MCF 10A (cell line): ENCODE measurements around the gene C6orf52. TPM values are rescaled to one million over a fixed set of nuclear protein-coding genes. Genes with fewer than 3 reads are reported as not detected.
"Not testable (repeated sequence)": the region's sequence is repeated elsewhere in the genome, so short reads cannot be mapped to it uniquely, and the experiment has no call there.

Experiments used
- BruUV-seq: library from RNA; stranded (reverse); fragments of 400-500 nt; replicated peaks from 2 replicates; lab custom pipeline; 2021; lab: Mats Ljungman, UMichigan
- CTCF ChIA-PET: fragments of 300-600 bp; sonication (Branson Sonifier 250); formaldehyde crosslinking; extraction: SDS; loops from one replicate; lab custom pipeline; 2021; ENCODE audit warnings: antibody characterized with exemption, inconsistent platforms; lab: Yijun Ruan, JAX
- POLR2A ChIA-PET: fragments of 300-600, 350-650 bp; sonication (Branson Sonifier 250); formaldehyde crosslinking; extraction: SDS; loops from one replicate; lab custom pipeline; 2020; ENCODE audit warnings: antibody characterized with exemption, inconsistent platforms; lab: Yijun Ruan, JAX
- DNase-seq: peaks from one replicate; pipeline ENCODE4 v3.0.0-alpha.2; 2018; ENCODE audit not compliant: unreplicated experiment
- H3K27ac Mint-ChIP-seq: one replicate; pipeline ENCODE4 v1.8.0; 2022; ENCODE audit warnings: mild to moderate bottlenecking, low read depth, mixed read lengths; ENCODE audit not compliant: unreplicated experiment
- H3K27me3 Mint-ChIP-seq: one replicate; pipeline ENCODE4 v1.8.0; 2022; ENCODE audit warnings: mixed read lengths; ENCODE audit not compliant: insufficient read depth, unreplicated experiment
- H3K36me3 Mint-ChIP-seq: one replicate; pipeline ENCODE4 v1.8.0; 2022; ENCODE audit warnings: mild to moderate bottlenecking, moderate library complexity, mixed read lengths; ENCODE audit not compliant: insufficient read depth, unreplicated experiment
- H3K4me1 Mint-ChIP-seq: one replicate; pipeline ENCODE4 v1.8.0; 2022; ENCODE audit warnings: mixed read lengths; ENCODE audit not compliant: insufficient read depth, unreplicated experiment
- H3K4me3 Mint-ChIP-seq: one replicate; pipeline ENCODE4 v1.8.0; 2022; ENCODE audit warnings: mild to moderate bottlenecking, moderate library complexity, mixed read lengths; ENCODE audit not compliant: unreplicated experiment
- H3K9me3 Mint-ChIP-seq: one replicate; pipeline ENCODE4 v1.8.0; 2022; ENCODE audit warnings: mixed read lengths; ENCODE audit not compliant: unreplicated experiment
- CTCF ChIP-seq: fragments of 200-600 bp; IDR thresholded peaks from one replicate; pipeline ENCODE4 v1.8.0; 2022; ENCODE audit warnings: antibody characterized with exemption, mild to moderate bottlenecking; ENCODE audit not compliant: unreplicated experiment
- intact Hi-C: fragments of 100-400 bp; cut with micrococcal nuclease; formaldehyde crosslinking; loops from 2 replicates; pipeline ENCODE4 v1.14.1; 2022
- total RNA-seq: library from RNA; stranded (reverse); gene quantifications from 2 replicates; pipeline ENCODE4 v1.2.3, GENCODE V29; 2022

C6orf52 gene
- total RNA-seq, 1 experiment from 2014 or later, result 5.0 TPM

GRCh38 chr6:10722820-10723566, 28.6 kb upstream of the C6orf52 start, which contains the start of gene TMEM14C:
Gene TMEM14C, plus strand, starts transcription at chr6:10723070. Its CDS starts 1,544 bp downstream, at chr6:10724614.
- BruUV-seq, result TSS peak; percentile 65
- peak; percentile 98 for DNase-seq
- H3K36me3 Mint-ChIP-seq, result peaks cover 15% of the 10 kb centered on the region
- H3K9me3 Mint-ChIP-seq, result no peaks in the 10 kb centered on the region
- peak within 1 kb of the TSS; percentile 97 for H3K27ac Mint-ChIP-seq
- CTCF ChIA-PET, result interaction anchor here (0.6 to 3.9 kb wide), 11 partner anchors 10 to 1641 kb away, joined by 3 to 17 read pairs (median 3); partner anchors contain the start of genes C6orf52, PAK1IP1 and TMEM14B
- H3K4me1 Mint-ChIP-seq, result peaks cover 27% of the 10 kb centered on the region
- H3K4me3 Mint-ChIP-seq, result peak within 1 kb of the TSS; percentile 96
- intact Hi-C loops, result loop anchor here (1.0 to 5.0 kb wide), 4 partner anchors 24 to 79 kb away; partner anchors contain the start of genes C6orf52, PAK1IP1 and TMEM14B
- no peak for TF ChIP-seq CTCF
- POLR2A ChIA-PET, result interaction anchor here (0.5 to 7.6 kb wide), 16 partner anchors 8 to 317 kb away, joined by 3 to 185 read pairs (median 6); partner anchors contain the start of genes C6orf52, PAK1IP1 and TMEM14B
- no peaks in the 10 kb centered on the region for H3K27me3 Mint-ChIP-seq

DNA sequence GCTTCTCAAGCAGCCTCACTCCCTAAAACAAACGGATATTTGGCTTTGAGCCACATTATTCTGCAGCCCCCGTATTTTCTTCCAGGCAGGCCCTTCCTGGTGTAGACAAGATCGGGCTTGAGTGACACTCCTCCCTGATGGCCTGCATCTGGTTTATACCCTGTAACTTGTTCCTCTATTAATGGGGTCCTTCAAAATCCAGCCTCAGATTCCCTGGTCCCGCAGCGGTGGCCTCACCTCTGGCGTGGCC, 28.1 kb upstream of the C6orf52 start:
- ChIA-PET CTCF (interaction anchor here (0.6 to 3.9 kb wide), 7 partner anchors 10 to 1641 kb away, joined by 3 to 17 read pairs (median 3); partner anchors contain the start of gene TMEM14B), POLR2A (interaction anchor here (0.6 to 7.6 kb wide), 16 partner anchors 9 to 317 kb away, joined by 3 to 185 read pairs (median 6); partner anchors contain the start of genes C6orf52, PAK1IP1 and TMEM14B)
- Mint-ChIP-seq H3K9me3 (no peaks in the 10 kb centered on the region), H3K36me3 (peaks cover 15% of the 10 kb centered on the region), H3K4me3 (peak overlapping the region; percentile 96), H3K4me1 (peaks cover 26% of the 10 kb centered on the region), H3K27me3 (no peaks in the 10 kb centered on the region), H3K27ac (peak overlapping the region; percentile 97)
- TF ChIP-seq CTCF, result no peak
- no TSS peak for BruUV-seq
- intact Hi-C loops, result loop anchor here (1.0 to 5.0 kb wide), 2 partner anchors 28 to 80 kb away; partner anchors contain the start of genes C6orf52 and PAK1IP1
- no peak for DNase-seq

DNA sequence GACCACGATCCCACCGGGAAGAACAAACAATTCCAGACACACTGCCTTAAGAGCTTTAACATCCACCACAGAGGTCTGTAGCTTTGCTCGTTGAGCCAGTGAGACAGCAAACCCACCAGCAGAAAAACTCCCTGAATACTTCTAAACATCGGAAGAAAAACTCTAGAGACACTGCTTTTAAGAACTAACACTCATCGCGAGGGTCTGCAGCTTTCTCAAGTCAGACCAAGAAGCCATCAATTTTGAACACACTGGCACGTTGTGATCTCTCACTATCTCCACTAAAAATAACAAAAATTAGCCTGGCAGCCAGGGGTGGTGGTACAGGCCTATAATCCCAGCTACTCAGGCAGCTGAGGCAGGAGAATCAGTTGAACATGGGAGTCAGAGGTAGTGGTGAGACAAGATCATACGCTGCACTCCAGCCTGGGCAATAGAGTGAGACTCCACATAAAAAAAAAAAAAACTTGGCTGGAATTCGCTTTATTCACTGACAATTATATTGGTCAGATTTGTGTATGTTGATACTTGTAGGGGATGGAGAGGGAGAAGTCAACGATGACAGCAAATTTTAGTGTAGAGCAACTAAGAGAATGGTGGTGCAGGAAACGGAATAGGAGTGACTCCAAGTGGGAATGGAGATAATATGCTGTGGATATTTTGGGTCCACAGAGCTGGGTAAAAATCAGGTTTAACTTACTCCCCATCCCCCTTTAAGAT, 27.6 kb upstream of the C6orf52 start:
- TSS peak; percentile 83 for BruUV-seq
- TF ChIP-seq CTCF, result no peak
- H3K4me3 Mint-ChIP-seq, result peak overlapping the region; percentile 96
- H3K27ac Mint-ChIP-seq, result peak overlapping the region; percentile 97
- no peaks in the 10 kb centered on the region for H3K9me3 Mint-ChIP-seq
- no peaks in the 10 kb centered on the region for H3K27me3 Mint-ChIP-seq
- peaks cover 26% of the 10 kb centered on the region for H3K4me1 Mint-ChIP-seq
- peaks cover 10% of the 10 kb centered on the region for H3K36me3 Mint-ChIP-seq
- intact Hi-C loops, result loop anchor here (1.0 to 5.0 kb wide), 2 partner anchors 28 to 80 kb away; partner anchors contain the start of genes C6orf52 and PAK1IP1
- DNase-seq, result no peak
- ChIA-PET CTCF (interaction anchor here (0.6 to 3.9 kb wide), 12 partner anchors 9 to 1640 kb away, joined by 3 to 17 read pairs (median 3); partner anchors contain the start of gene TMEM14B), POLR2A (interaction anchor here (0.6 to 7.6 kb wide), 19 partner anchors 9 to 316 kb away, joined by 3 to 185 read pairs (median 4); partner anchors contain the start of genes C6orf52, PAK1IP1 and TMEM14B)

- DNase-seq, BruUV-seq, H3K9me3 Mint-ChIP-seq, H3K27me3 Mint-ChIP-seq, H3K36me3 Mint-ChIP-seq: not testable (repeated sequence)
- H3K4me1 Mint-ChIP-seq, result peaks cover 26% of the 10 kb centered on the region
- POLR2A ChIA-PET, result interaction anchor here (0.7 to 7.6 kb wide), 7 partner anchors 10 to 267 kb away, joined by 3 to 185 read pairs (median 4); partner anchors contain the start of genes C6orf52, PAK1IP1 and TMEM14B
- intact Hi-C loops, result loop anchor here (5.0 kb wide), 1 partner anchor 81 kb away; no protein-coding TSS in a partner anchor
- CTCF ChIA-PET, result interaction anchor here (0.6 to 3.9 kb wide), 10 partner anchors 8 to 255 kb away, joined by 3 to 17 read pairs (median 3); partner anchors contain the start of gene TMEM14B
- peak overlapping the region; percentile 97 for H3K27ac Mint-ChIP-seq
- H3K4me3 Mint-ChIP-seq, result peak overlapping the region; percentile 96
Measured at GRCh38 chr6:10720960-10721849, 26.8 kb upstream of the C6orf52 start.
